H9 (cell line): ENCODE results near the gene KCTD16. TPM values are rescaled to one million over a fixed set of nuclear protein-coding genes. Genes with fewer than 3 reads are reported as not detected.

ENCODE experiments used
- DNase-seq: peaks from one replicate; pipeline ENCODE4 v3.0.0-alpha.2; 2017
- H2AFZ ChIP-seq: one replicate; pipeline ENCODE4 v1.6.1; 2013; ENCODE audit warnings: mild to moderate bottlenecking, low read length, control low read depth, moderate library complexity
- H2AK5ac ChIP-seq: 2 replicates; pipeline ENCODE4 v1.6.1; 2013; ENCODE audit warnings: low read length, control low read depth, mixed read lengths; ENCODE audit not compliant: insufficient read length
- H2BK120ac ChIP-seq: one replicate; pipeline ENCODE4 v1.6.1; 2013; ENCODE audit warnings: low read depth, mild to moderate bottlenecking, low read length, control low read depth, inconsistent platforms; ENCODE audit not compliant: poor library complexity, severe bottlenecking
- H2BK12ac ChIP-seq: 2 replicates; pipeline ENCODE4 v1.6.1; 2013; ENCODE audit warnings: low read length, control low read depth, mixed read lengths, low read depth; ENCODE audit not compliant: insufficient read length
- H2BK15ac ChIP-seq: 2 replicates; pipeline ENCODE4 v1.6.1; 2013; ENCODE audit warnings: low read depth, low read length, control low read depth
- H2BK20ac ChIP-seq: one replicate; pipeline ENCODE4 v1.6.1; 2013; ENCODE audit warnings: low read depth, mild to moderate bottlenecking, low read length, control low read depth, inconsistent platforms; ENCODE audit not compliant: poor library complexity, severe bottlenecking
- H2BK5ac ChIP-seq: 2 replicates; pipeline ENCODE4 v1.6.1; 2013; ENCODE audit warnings: low read length, control low read depth, mixed read lengths; ENCODE audit not compliant: insufficient read length
- H3K14ac ChIP-seq: 2 replicates; pipeline ENCODE4 v1.6.1; 2013; ENCODE audit warnings: low read length, control low read depth; ENCODE audit not compliant: insufficient read depth
- H3K18ac ChIP-seq: 2 replicates; pipeline ENCODE4 v1.6.1; 2013; ENCODE audit warnings: low read depth, mild to moderate bottlenecking, mixed read lengths, low read length, control low read depth; ENCODE audit not compliant: insufficient read length
- H3K23ac ChIP-seq: 2 replicates; pipeline ENCODE4 v1.6.1; 2013; ENCODE audit warnings: low read length, control low read depth, mixed read lengths, low read depth; ENCODE audit not compliant: insufficient read length
- H3K23me2 ChIP-seq: 2 replicates; pipeline ENCODE4 v1.6.1; 2013; ENCODE audit warnings: low read depth, mild to moderate bottlenecking, mixed read lengths, low read length, control low read depth; ENCODE audit not compliant: insufficient read length, poor library complexity, severe bottlenecking
- H3K27ac ChIP-seq: 2 replicates; pipeline ENCODE4 v1.5.1; 2013; ENCODE audit warnings: low read length, control low read depth, mixed read lengths, low read depth; ENCODE audit not compliant: insufficient read length
- H3K27me3 ChIP-seq: 2 replicates; pipeline ENCODE4 v1.6.1; 2013; ENCODE audit warnings: low read length, control low read depth, inconsistent platforms; ENCODE audit not compliant: insufficient read depth
- H3K4ac ChIP-seq: 2 replicates; pipeline ENCODE4 v1.6.1; 2013; ENCODE audit warnings: low read depth, mild to moderate bottlenecking, control low read depth, inconsistent platforms, low read length, moderate library complexity
- H3K4me1 ChIP-seq: 2 replicates; pipeline ENCODE4 v1.6.1; 2013; ENCODE audit warnings: low read length, control low read depth, inconsistent platforms; ENCODE audit not compliant: insufficient read depth
- H3K4me2 ChIP-seq: 2 replicates; pipeline ENCODE4 v1.6.1; 2013; ENCODE audit warnings: low read length, control low read depth, mixed read lengths; ENCODE audit not compliant: insufficient read length, insufficient read depth
- H3K56ac ChIP-seq: 2 replicates; pipeline ENCODE4 v1.6.1; 2013; ENCODE audit warnings: low read depth, mild to moderate bottlenecking, mixed read lengths, low read length, control low read depth; ENCODE audit not compliant: insufficient read length
- H3K79me1 ChIP-seq: 2 replicates; pipeline ENCODE4 v1.6.1; 2013; ENCODE audit warnings: low read depth, mild to moderate bottlenecking, moderate library complexity, low read length, control low read depth, inconsistent platforms; ENCODE audit not compliant: insufficient read depth, poor library complexity, severe bottlenecking
- H3K79me2 ChIP-seq: 2 replicates; pipeline ENCODE4 v1.6.1; 2013; ENCODE audit warnings: low read length, control low read depth, inconsistent platforms; ENCODE audit not compliant: insufficient read depth
- H3K9ac ChIP-seq: 2 replicates; pipeline ENCODE4 v1.6.1; 2013; ENCODE audit warnings: low read length, control low read depth, mixed read lengths; ENCODE audit not compliant: insufficient read length; ENCODE audit errors: extremely low read depth
- H3K9me3 ChIP-seq: one replicate; pipeline ENCODE4 v1.6.1; 2013; ENCODE audit warnings: low read depth, low read length, inconsistent platforms; ENCODE audit not compliant: control insufficient read depth
- H3T11ph ChIP-seq: one replicate; pipeline ENCODE4 v1.6.1; 2013; ENCODE audit warnings: mild to moderate bottlenecking, low read length, control low read depth, inconsistent platforms
- H4K20me1 ChIP-seq: one replicate; pipeline ENCODE4 v1.6.1; 2013; ENCODE audit not compliant: control insufficient read depth, insufficient read length, insufficient read depth
- H4K5ac ChIP-seq: 2 replicates; pipeline ENCODE4 v1.6.1; 2013; ENCODE audit warnings: low read depth, mild to moderate bottlenecking, mixed read lengths, low read length, control low read depth; ENCODE audit not compliant: insufficient read length
- H4K8ac ChIP-seq: replicated peaks from 2 replicates; pipeline ENCODE4 v1.6.1; 2013; ENCODE audit warnings: low read length, control low read depth, mixed read lengths, low read depth; ENCODE audit not compliant: insufficient read length
- H4K91ac ChIP-seq: 2 replicates; pipeline ENCODE4 v1.6.1; 2013; ENCODE audit warnings: low read depth, mild to moderate bottlenecking, moderate library complexity, mixed read lengths, low read length, control low read depth; ENCODE audit not compliant: insufficient read length
- H3K27ac Mint-ChIP-seq, 3 experiments: 2 replicates in 2 of 3; 3 replicates in 1 of 3; pipeline ENCODE4 v1.8.0; 2020 to 2021; ENCODE audit warnings: mixed read lengths in 3 of 3, mild to moderate bottlenecking in 1 of 3, moderate library complexity in 1 of 3
- H3K27me3 Mint-ChIP-seq: 2 replicates; pipeline ENCODE4 v1.8.0; 2021; ENCODE audit warnings: low read depth, mild to moderate bottlenecking, moderate library complexity, mixed read lengths
- H3K36me3 Mint-ChIP-seq, 3 experiments: 2 replicates in 2 of 3; 3 replicates in 1 of 3; pipeline ENCODE4 v1.8.0; 2020 to 2021; ENCODE audit warnings: low read depth in 3 of 3, mixed read lengths in 3 of 3; ENCODE audit not compliant: insufficient read depth in 1 of 3
- H3K4me1 Mint-ChIP-seq, 2 experiments: 2 replicates each; pipeline ENCODE4 v1.8.0; 2020; ENCODE audit warnings: mixed read lengths in 2 of 2
- H3K4me3 Mint-ChIP-seq, 2 experiments: 2 replicates in 1 of 2; 3 replicates in 1 of 2; pipeline ENCODE4 v1.8.0; 2020 to 2021; ENCODE audit warnings: mild to moderate bottlenecking in 2 of 2, mixed read lengths in 2 of 2, moderate library complexity in 1 of 2
- H3K9me3 Mint-ChIP-seq, 2 experiments: 2 replicates in 1 of 2; 3 replicates in 1 of 2; pipeline ENCODE4 v1.8.0; 2020; ENCODE audit warnings: mild to moderate bottlenecking in 2 of 2, mixed read lengths in 2 of 2, moderate library complexity in 1 of 2
- CTCF ChIP-seq: fragments of 200-600 bp; sonication (generic); conservative IDR thresholded peaks from 3 replicates; pipeline ENCODE4 v1.8.0; 2021; ENCODE audit warnings: antibody characterized with exemption, mild to moderate bottlenecking
- WGBS: extraction: QIAGEN DNeasy Blood & Tissue Kit; methylation state at CpG from one replicate; pipeline ENCODE4 v1.1.7; 2013; ENCODE audit warnings: missing lambda C conversion rate, low lambda C conversion rate, mixed read lengths; ENCODE audit not compliant: insufficient read length; ENCODE audit errors: extremely low coverage; 5-methylcytosine and 5-hydroxymethylcytosine counted together
- total RNA-seq: library from RNA; stranded (reverse); gene quantifications from 2 replicates; pipeline ENCODE4 v1.2.1, GENCODE V29; 2021

Gene KCTD16
- total RNA-seq, 1 experiment from 2014 or later: 0.09 TPM

GRCh38 chr5:144323181-144323580 is 152.5 kb downstream of the KCTD16 start:
- H2BK20ac ChIP-seq: no peak overlapping the region
- no peak overlapping the region for H3K56ac ChIP-seq
- H3K36me3 Mint-ChIP-seq: no peaks in the 10 kb centered on the region
- no peaks in the 10 kb centered on the region for H3K79me2 ChIP-seq
- no peak overlapping the region for H3K9ac ChIP-seq
- no peak overlapping the region for H2BK5ac ChIP-seq
- H2BK12ac ChIP-seq: no peak overlapping the region
- H2AK5ac ChIP-seq: no peak overlapping the region
- H3K4me3 Mint-ChIP-seq: no peak overlapping the region
- H4K20me1 ChIP-seq: no peaks in the 10 kb centered on the region
- no peak overlapping the region for H3T11ph ChIP-seq
- WGBS: no CpG with 5 or more reads among the region's 1 CpG
- no peak overlapping the region for H4K5ac ChIP-seq
- H3K14ac ChIP-seq: no peak overlapping the region
- H3K4ac ChIP-seq: no peak overlapping the region
- no peak overlapping the region for H2BK15ac ChIP-seq
- no peak overlapping the region for H3K4me2 ChIP-seq
- peaks cover 2% of the 10 kb centered on the region; the same call in 1 of the 2 replicates for H3K4me1 ChIP-seq
- no peak overlapping the region for H4K8ac ChIP-seq
- H4K91ac ChIP-seq: no peak overlapping the region
- H3K79me1 ChIP-seq: no peaks in the 10 kb centered on the region
- H3K9me3 ChIP-seq: no peaks in the 10 kb centered on the region
- H3K27me3 Mint-ChIP-seq: peaks cover 3% of the 10 kb centered on the region; the same call in 1 of the 2 replicates
- TF ChIP-seq CTCF: no peak
- no peak for DNase-seq
- no peak overlapping the region for H2BK120ac ChIP-seq
- no peak overlapping the region for H2AFZ ChIP-seq
- H3K23me2 ChIP-seq: no peaks in the 10 kb centered on the region
- H3K23ac ChIP-seq: no peak overlapping the region
- 0 out of 7 replicates have a peak overlapping the region, but pooled peaks of 1 of the 3 experiments have one; percentile 2 for H3K27ac Mint-ChIP-seq
- H3K4me1 Mint-ChIP-seq: peaks cover 7 to 11% of the 10 kb centered on the region in 2 experiments
- no peak overlapping the region for H3K18ac ChIP-seq
- H3K9me3 Mint-ChIP-seq: no peaks in the 10 kb centered on the region
- H3K27me3 ChIP-seq: no peaks in the 10 kb centered on the region
- H3K27ac ChIP-seq: no peak overlapping the region
